ENCODE measurements around the gene MEIKIN. TPM values are rescaled to one million over a fixed set of nuclear protein-coding genes. Genes with fewer than 3 reads are reported as not detected.
"Not testable (repeated sequence)": the region's sequence is repeated elsewhere in the genome, so short reads cannot be mapped to it uniquely, and the experiment has no call there.

The MEIKIN gene
- total RNA-seq, 1 experiment from 2014 or later: not detected

DNA sequence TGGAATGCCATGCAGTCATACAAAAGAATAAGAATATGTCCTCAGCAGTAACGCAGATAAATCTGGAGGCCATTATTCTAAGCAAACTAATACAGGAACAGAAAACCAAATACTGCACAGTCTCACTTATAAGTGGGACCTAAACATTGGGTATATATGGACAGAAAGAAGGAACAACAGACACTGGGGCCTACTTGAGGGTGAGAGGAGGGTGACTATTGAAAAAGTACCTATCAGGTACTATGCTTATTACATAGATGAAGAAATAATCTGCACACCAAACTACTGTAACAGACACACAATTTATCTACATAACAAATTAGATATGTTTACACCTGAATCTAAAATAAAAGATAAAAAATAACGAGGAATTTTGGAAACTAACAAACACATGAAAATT is 38.8 kb downstream of the MEIKIN start:
- no peaks in the 10 kb centered on the region for H3K9me3 Mint-ChIP-seq (ENCODE audit: low read depth, unreplicated experiment)
- BruUV-seq (replicated peaks): no TSS peak
- CTCF ChIA-PET: no interaction called here
- H3K27ac Mint-ChIP-seq (ENCODE audit: unreplicated experiment): no peak overlapping the region
- peaks cover 61% of the 10 kb centered on the region for H3K27me3 Mint-ChIP-seq (ENCODE audit: unreplicated experiment)
- no peak for DNase-seq
- H3K4me3 Mint-ChIP-seq (ENCODE audit: low read depth, unreplicated experiment): no peak overlapping the region
- H3K36me3 Mint-ChIP-seq (ENCODE audit: insufficient read depth, unreplicated experiment): no peaks in the 10 kb centered on the region
- intact Hi-C loops (cut with micrococcal nuclease; ENCODE audit: unreplicated experiment): no loop called here
- no peaks in the 10 kb centered on the region for H3K4me1 Mint-ChIP-seq (ENCODE audit: low read depth, unreplicated experiment)
- TF ChIP-seq, protein P1, sequence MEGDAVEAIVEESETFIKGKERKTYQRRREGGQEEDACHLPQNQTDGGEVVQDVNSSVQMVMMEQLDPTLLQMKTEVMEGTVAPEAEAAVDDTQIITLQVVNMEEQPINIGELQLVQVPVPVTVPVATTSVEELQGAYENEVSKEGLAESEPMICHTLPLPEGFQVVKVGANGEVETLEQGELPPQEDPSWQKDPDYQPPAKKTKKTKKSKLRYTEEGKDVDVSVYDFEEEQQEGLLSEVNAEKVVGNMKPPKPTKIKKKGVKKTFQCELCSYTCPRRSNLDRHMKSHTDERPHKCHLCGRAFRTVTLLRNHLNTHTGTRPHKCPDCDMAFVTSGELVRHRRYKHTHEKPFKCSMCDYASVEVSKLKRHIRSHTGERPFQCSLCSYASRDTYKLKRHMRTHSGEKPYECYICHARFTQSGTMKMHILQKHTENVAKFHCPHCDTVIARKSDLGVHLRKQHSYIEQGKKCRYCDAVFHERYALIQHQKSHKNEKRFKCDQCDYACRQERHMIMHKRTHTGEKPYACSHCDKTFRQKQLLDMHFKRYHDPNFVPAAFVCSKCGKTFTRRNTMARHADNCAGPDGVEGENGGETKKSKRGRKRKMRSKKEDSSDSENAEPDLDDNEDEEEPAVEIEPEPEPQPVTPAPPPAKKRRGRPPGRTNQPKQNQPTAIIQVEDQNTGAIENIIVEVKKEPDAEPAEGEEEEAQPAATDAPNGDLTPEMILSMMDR (IDR thresholded peaks at IDR 0.05; ENCODE audit: unreplicated experiment): no peak

GRCh38 chr5:131902266-131902665 is 43.2 kb downstream of the MEIKIN start:
- not testable (repeated sequence) for H3K9me3 Mint-ChIP-seq (ENCODE audit: low read depth, unreplicated experiment)

GRCh38 chr5:131899686-131900085 is 45.8 kb downstream of the MEIKIN start:
- CTCF ChIA-PET: no interaction called here
- no peaks in the 10 kb centered on the region for H3K36me3 Mint-ChIP-seq (ENCODE audit: insufficient read depth, unreplicated experiment)
- TF ChIP-seq, protein P1 (IDR thresholded peaks at IDR 0.05; ENCODE audit: unreplicated experiment): no peak
- H3K4me1 Mint-ChIP-seq (ENCODE audit: low read depth, unreplicated experiment): no peaks in the 10 kb centered on the region
- no peak overlapping the region for H3K4me3 Mint-ChIP-seq (ENCODE audit: low read depth, unreplicated experiment)
- intact Hi-C loops (cut with micrococcal nuclease; ENCODE audit: unreplicated experiment): no loop called here
- BruUV-seq (replicated peaks): no TSS peak
- H3K9me3 Mint-ChIP-seq (ENCODE audit: low read depth, unreplicated experiment): peaks cover 6% of the 10 kb centered on the region
- no peak overlapping the region for H3K27ac Mint-ChIP-seq (ENCODE audit: unreplicated experiment)
- H3K27me3 Mint-ChIP-seq (ENCODE audit: unreplicated experiment): peaks cover 68% of the 10 kb centered on the region
- DNase-seq: no peak

More at GRCh38 chr5:131902266-131902665, 43.2 kb downstream of the MEIKIN start:
- intact Hi-C loops (cut with micrococcal nuclease; ENCODE audit: unreplicated experiment); DNase-seq; H3K4me1 Mint-ChIP-seq (ENCODE audit: low read depth, unreplicated experiment); CTCF ChIA-PET; H3K36me3 Mint-ChIP-seq (ENCODE audit: insufficient read depth, unreplicated experiment); H3K4me3 Mint-ChIP-seq (ENCODE audit: low read depth, unreplicated experiment); BruUV-seq (replicated peaks); H3K27ac Mint-ChIP-seq (ENCODE audit: unreplicated experiment): not testable (repeated sequence)
- peaks cover 65% of the 10 kb centered on the region for H3K27me3 Mint-ChIP-seq (ENCODE audit: unreplicated experiment)

DNA sequence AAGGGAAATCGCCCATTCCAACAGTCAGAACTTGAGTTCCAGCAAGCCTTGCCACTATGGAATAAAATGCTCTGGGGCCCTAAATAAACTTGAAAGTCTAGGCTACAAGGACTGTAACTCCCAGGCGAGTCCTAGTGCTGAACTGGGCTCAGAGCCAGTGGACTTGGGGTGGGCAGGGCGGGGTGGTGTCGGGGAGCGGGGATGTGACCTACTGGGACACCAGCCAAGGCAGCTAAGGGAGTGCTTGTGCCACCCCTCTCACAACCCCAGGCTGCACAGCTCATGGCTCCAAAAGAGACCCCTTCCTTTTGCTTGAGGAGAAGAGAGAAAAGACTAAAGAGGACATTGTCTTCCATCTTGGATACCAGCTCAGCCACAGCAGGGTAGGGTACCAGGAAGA is 61.5 kb downstream of the MEIKIN start:
- Mint-ChIP-seq H3K4me1 (ENCODE audit: low read depth, unreplicated experiment) (no peaks in the 10 kb centered on the region), H3K27me3 (ENCODE audit: unreplicated experiment) (peaks cover 34% of the 10 kb centered on the region), H3K4me3 (ENCODE audit: low read depth, unreplicated experiment) (no peak overlapping the region), H3K36me3 (ENCODE audit: insufficient read depth, unreplicated experiment) (no peaks in the 10 kb centered on the region), H3K27ac (ENCODE audit: unreplicated experiment) (no peak overlapping the region), H3K9me3 (ENCODE audit: low read depth, unreplicated experiment) (no peaks in the 10 kb centered on the region)
- CTCF ChIA-PET: interaction anchor here (0.6 kb wide), 1 partner anchor 364 kb away, joined by 10 read pairs; no protein-coding TSS in a partner anchor
- TF ChIP-seq, protein P1 (IDR thresholded peaks at IDR 0.05; ENCODE audit: unreplicated experiment): no peak
- no TSS peak for BruUV-seq (replicated peaks)
- intact Hi-C loops (cut with micrococcal nuclease; ENCODE audit: unreplicated experiment): no loop called here
- no peak for DNase-seq

DNA sequence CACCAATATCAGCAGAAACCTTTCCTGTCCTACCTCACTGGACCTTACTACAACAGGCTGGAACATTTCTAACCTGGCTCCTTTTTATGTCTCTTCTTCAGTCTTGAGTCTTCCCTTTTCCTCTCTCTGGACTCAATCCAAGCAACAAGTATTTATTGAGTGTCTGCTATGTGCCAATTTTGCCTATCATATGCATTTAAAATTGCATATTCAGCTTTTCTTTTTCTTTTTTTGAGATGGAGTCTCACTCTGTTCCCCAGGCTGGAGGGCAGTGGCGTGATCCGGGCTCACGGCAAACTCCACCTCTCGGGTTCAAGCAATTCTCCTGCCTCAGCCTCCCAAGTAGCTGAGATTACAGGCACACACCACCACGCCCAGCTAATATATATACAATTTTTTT is 65.8 kb downstream of the MEIKIN start:
- intact Hi-C loops (cut with micrococcal nuclease; ENCODE audit: unreplicated experiment): no loop called here
- H3K4me1 Mint-ChIP-seq (ENCODE audit: low read depth, unreplicated experiment): no peaks in the 10 kb centered on the region
- CTCF ChIA-PET: no interaction called here

More for the DNA sequence above, 65.8 kb downstream of the MEIKIN start:
- Mint-ChIP-seq H3K27me3 (ENCODE audit: unreplicated experiment) (peaks cover 32% of the 10 kb centered on the region), H3K36me3 (ENCODE audit: insufficient read depth, unreplicated experiment) (no peaks in the 10 kb centered on the region), H3K9me3 (ENCODE audit: low read depth, unreplicated experiment) (no peaks in the 10 kb centered on the region), H3K4me3 (ENCODE audit: low read depth, unreplicated experiment) (no peak overlapping the region), H3K27ac (ENCODE audit: unreplicated experiment) (no peak overlapping the region)
- TF ChIP-seq, protein P1 (IDR thresholded peaks at IDR 0.05; ENCODE audit: unreplicated experiment): no peak
- DNase-seq: no peak
- BruUV-seq (replicated peaks): no TSS peak

Data from Calu3 (cell line).